NT2/D1 (cell line): ENCODE measurements around the gene TPK1.

Experiments
- YY1 ChIP-seq: IDR thresholded peaks from 2 replicates; pipeline ENCODE4 v1.6.1; 2011; ENCODE audit not compliant: insufficient read length, insufficient read depth
- ZNF274 ChIP-seq: IDR thresholded peaks from 2 replicates; pipeline ENCODE4 v1.6.1; 2011; ENCODE audit warnings: mild to moderate bottlenecking, low read depth, low read length

- TF ChIP-seq YY1 (no peak), ZNF274 (no peak)
These were observed 397.1 kb downstream of the TPK1 start for GRCh38 chr7:144438759-144439158.
